Measurements from ENCODE around the gene LUC7L3. TPM values are rescaled to one million over a fixed set of nuclear protein-coding genes. Genes with fewer than 3 reads are reported as not detected.

Gene LUC7L3
- total and polyA plus RNA-seq, 8 donors: 63.4 to 1,211 (median 208) TPM

DNA sequence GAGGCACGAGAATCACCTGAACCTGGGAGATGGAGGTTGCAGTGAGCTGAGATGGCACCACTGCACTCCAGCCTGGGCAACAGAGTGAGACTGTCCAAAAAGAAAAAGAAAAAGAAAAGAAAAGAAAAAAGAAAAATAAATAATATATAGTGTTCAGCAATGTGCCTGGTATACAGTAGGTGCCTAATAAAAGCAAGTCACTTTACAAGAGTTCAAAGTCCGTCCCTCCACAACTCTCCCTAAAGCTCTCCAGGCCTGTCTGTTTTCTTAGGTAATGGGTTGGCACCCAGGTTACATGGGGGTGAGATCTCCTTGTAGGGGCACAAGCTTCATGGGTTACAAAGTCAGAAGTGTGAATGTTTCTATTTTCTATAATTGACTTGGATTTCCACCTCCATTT lies 64.5 kb downstream of the LUC7L3 start:
- whole genome bisulfite sequencing, 5 donors: 88 to 95% (median 89%) methylated on average over 2 of the region's 2 CpGs
- TF ChIP-seq POLR2A (IDR thresholded peaks at IDR 0.05) (no peak), POLR2AphosphoS5 (IDR thresholded peaks at IDR 0.05) (no peak), EP300 (IDR thresholded peaks at IDR 0.05) (no peak)
- TF ChIP-seq, protein P1, sequence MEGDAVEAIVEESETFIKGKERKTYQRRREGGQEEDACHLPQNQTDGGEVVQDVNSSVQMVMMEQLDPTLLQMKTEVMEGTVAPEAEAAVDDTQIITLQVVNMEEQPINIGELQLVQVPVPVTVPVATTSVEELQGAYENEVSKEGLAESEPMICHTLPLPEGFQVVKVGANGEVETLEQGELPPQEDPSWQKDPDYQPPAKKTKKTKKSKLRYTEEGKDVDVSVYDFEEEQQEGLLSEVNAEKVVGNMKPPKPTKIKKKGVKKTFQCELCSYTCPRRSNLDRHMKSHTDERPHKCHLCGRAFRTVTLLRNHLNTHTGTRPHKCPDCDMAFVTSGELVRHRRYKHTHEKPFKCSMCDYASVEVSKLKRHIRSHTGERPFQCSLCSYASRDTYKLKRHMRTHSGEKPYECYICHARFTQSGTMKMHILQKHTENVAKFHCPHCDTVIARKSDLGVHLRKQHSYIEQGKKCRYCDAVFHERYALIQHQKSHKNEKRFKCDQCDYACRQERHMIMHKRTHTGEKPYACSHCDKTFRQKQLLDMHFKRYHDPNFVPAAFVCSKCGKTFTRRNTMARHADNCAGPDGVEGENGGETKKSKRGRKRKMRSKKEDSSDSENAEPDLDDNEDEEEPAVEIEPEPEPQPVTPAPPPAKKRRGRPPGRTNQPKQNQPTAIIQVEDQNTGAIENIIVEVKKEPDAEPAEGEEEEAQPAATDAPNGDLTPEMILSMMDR (IDR thresholded peaks at IDR 0.05): no peak
- Histone ChIP-seq H3K27ac (no peak overlapping the region), H3K4me3 (no peak overlapping the region), H3K9me3 (no peaks in the 10 kb centered on the region), H3K4me1 (peaks cover 8 to 31% (median 17%) of the 10 kb centered on the region in 4 donors), H3K27me3 (no peaks in the 10 kb centered on the region), H3K36me3 (no peaks in the 10 kb centered on the region)
- DNase-seq: no peak
- intact Hi-C loops (cut with DNase I; ENCODE audit: low total_unique reads): loop anchor here (10.0 kb wide), 1 partner anchor 171 kb away; no protein-coding TSS in a partner anchor

DNA sequence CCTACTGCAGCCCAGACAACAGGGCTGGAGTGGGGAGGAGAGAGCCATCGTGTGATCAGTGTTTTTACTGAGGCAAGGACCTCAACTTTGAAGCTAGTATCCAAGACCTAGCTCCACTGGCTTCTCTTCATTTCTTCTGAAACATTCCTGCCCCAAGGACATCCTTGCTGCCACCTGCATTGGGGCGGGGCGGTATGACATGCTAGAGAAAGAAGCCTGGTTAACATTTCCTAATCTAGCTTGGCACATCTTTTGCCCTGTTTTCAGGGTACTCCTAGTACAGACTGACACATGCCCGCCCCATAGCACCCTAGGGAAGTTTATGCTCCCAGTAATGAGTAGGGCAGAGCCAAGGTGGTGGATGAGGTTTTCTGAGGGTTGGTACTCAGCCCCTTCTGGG lies 65.7 kb downstream of the LUC7L3 start:
- Histone ChIP-seq H3K4me1 (peaks cover 8 to 31% (median 17%) of the 10 kb centered on the region in 4 donors), H3K9me3 (no peaks in the 10 kb centered on the region), H3K27ac (peak overlapping the region in 1 of 5 donors; percentile 56), H3K4me3 (no peak overlapping the region), H3K36me3 (no peaks in the 10 kb centered on the region), H3K27me3 (no peaks in the 10 kb centered on the region)
- DNase-seq: no peak
- intact Hi-C loops (cut with DNase I; ENCODE audit: low total_unique reads): loop anchor here (5.0 to 10.0 kb wide), 2 partner anchors 57 to 170 kb away; no protein-coding TSS in a partner anchor
- 62 to 91% (median 84%) methylated on average over 4 of the region's 4 CpGs for WGBS, 5 donors
- TF ChIP-seq POLR2AphosphoS5 (IDR thresholded peaks at IDR 0.05): no peak
- TF ChIP-seq, protein P1 (IDR thresholded peaks at IDR 0.05): no peak
- no peak for TF ChIP-seq EP300 (IDR thresholded peaks at IDR 0.05)
- no peak for TF ChIP-seq POLR2A (IDR thresholded peaks at IDR 0.05)

DNA sequence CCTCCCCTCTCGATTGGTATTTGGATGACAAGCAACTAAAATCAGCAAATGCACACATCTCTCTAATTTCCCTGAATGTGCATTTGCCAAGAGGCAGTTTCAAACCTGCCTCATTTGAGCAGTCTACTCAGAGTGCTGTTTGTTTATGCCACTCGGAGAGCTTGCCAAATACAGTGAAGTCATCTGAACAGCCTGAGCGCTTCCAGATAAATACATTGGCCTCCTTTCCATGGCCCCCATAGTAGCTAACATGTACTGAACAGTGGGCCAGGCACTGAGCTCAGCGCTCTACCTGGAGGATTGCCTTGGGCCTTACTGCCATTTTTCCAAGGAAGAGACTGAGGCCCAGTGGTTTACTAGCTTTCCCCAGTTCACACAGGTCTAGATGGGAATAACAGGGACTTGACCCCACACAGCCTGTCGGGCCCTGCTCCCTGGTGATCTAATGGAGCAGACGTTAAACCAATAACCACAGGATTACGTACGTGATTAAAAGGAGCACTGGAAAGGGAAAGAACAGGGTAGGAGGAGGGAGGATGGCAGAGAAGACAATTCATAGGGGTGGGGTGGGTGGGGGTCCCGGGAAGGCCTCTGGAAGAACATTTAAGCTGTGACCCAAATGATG lies 66.7 kb downstream of the LUC7L3 start:
- WGBS, 5 donors: 46 to 57% (median 48%) methylated on average over 9 of the region's 9 CpGs
- no peak for TF ChIP-seq POLR2A (IDR thresholded peaks at IDR 0.05)
- TF ChIP-seq EP300 (IDR thresholded peaks at IDR 0.05): no peak
- peak in 2 of 3 donors; percentile 14 to 26 for TF ChIP-seq POLR2AphosphoS5 (IDR thresholded peaks at IDR 0.05)
- TF ChIP-seq, protein P1 (IDR thresholded peaks at IDR 0.05): no peak
- Histone ChIP-seq H3K27me3 (no peaks in the 10 kb centered on the region), H3K36me3 (no peaks in the 10 kb centered on the region), H3K27ac (peak overlapping the region in 3 of 5 donors; percentile 26 to 56 (median 46)), H3K4me1 (peaks cover 8 to 29% (median 16%) of the 10 kb centered on the region in 4 donors), H3K9me3 (no peaks in the 10 kb centered on the region), H3K4me3 (no peak overlapping the region)
- intact Hi-C loops (cut with DNase I; ENCODE audit: low total_unique reads): loop anchor here (5.0 to 10.0 kb wide), 2 partner anchors 56 to 169 kb away; no protein-coding TSS in a partner anchor
- DNase-seq: peak; percentile 29 to 87

DNA sequence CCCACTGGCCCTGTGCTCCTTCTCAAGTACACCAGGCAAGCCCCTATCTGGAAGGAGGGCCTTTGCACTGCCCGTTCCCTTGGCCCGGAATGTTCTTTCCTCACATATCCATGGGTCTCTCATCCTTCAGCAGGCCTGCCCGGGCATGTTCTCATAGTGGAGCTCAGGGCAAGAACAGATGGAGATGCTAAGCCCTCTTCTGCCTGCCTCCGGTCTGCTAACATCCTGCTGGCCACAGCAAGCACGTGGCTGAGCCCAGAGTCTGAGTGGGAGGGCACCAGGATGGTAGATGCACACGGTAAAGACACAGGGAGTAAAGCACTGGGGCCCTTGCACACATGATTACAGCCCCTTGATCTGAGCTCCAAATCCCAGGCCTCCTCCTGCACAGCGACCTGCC lies 67.7 kb downstream of the LUC7L3 start:
- H3K4me1 ChIP-seq: peaks cover 8 to 24% (median 13%) of the 10 kb centered on the region in 4 donors
- intact Hi-C loops (cut with DNase I; ENCODE audit: low total_unique reads): loop anchor here (5.0 to 10.0 kb wide), 2 partner anchors 55 to 168 kb away; no protein-coding TSS in a partner anchor
- no peak overlapping the region for H3K27ac ChIP-seq
- 75 to 92% (median 83%) methylated on average over 7 of the region's 7 CpGs for WGBS, 5 donors
- H3K4me3 ChIP-seq: no peak overlapping the region
- H3K27me3 ChIP-seq: no peaks in the 10 kb centered on the region
- no peak for DNase-seq
- TF ChIP-seq POLR2AphosphoS5 (IDR thresholded peaks at IDR 0.05): no peak
- TF ChIP-seq POLR2A (IDR thresholded peaks at IDR 0.05): no peak
- TF ChIP-seq, protein P1 (IDR thresholded peaks at IDR 0.05): no peak
- no peak for TF ChIP-seq EP300 (IDR thresholded peaks at IDR 0.05)
- H3K36me3 ChIP-seq: no peaks in the 10 kb centered on the region
- H3K9me3 ChIP-seq: no peaks in the 10 kb centered on the region

Data from stomach (tissue), 9 donors.